Measurements from ENCODE around the gene GRM4.
"Not testable (repeated sequence)": the region's sequence is repeated elsewhere in the genome, so short reads cannot be mapped to it uniquely, and the experiment has no call there.

GRM4 gene

DNA sequence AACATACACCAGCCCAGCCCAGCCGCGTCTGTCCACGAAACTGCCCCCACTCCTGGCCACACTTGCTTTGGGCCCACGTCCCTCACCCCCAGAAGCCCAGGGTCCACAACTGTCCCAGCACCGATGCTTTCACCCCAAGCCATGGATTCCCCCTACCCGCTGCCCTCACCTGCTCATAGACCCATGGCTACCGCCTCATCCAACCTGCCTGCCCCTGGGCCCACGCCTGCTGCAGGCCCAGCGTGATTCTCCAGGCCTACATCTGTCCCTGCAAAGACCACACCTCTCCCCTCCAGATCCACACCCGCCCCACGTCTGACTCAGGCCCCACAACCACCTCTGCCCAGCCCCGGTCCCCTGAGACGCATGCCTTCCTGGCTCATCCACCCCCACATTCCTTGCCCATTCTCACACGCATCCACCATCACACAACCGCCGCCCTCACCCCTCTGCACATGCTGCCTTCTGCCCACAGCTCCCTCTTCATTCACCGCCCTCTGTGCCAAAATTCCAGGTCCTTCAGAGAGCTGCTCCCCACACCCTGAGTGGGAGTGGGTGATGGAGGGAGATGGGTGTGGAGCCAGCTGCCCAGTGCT, 86.7 kb downstream of the GRM4 start:
- DNase-seq = no peak

GRCh38 chr6:34057790-34058189, 88.1 kb downstream of the GRM4 start:
- DNase-seq = no peak

GRCh38 chr6:34057191-34057590, 88.7 kb downstream of the GRM4 start:
- no peak for DNase-seq

DNA sequence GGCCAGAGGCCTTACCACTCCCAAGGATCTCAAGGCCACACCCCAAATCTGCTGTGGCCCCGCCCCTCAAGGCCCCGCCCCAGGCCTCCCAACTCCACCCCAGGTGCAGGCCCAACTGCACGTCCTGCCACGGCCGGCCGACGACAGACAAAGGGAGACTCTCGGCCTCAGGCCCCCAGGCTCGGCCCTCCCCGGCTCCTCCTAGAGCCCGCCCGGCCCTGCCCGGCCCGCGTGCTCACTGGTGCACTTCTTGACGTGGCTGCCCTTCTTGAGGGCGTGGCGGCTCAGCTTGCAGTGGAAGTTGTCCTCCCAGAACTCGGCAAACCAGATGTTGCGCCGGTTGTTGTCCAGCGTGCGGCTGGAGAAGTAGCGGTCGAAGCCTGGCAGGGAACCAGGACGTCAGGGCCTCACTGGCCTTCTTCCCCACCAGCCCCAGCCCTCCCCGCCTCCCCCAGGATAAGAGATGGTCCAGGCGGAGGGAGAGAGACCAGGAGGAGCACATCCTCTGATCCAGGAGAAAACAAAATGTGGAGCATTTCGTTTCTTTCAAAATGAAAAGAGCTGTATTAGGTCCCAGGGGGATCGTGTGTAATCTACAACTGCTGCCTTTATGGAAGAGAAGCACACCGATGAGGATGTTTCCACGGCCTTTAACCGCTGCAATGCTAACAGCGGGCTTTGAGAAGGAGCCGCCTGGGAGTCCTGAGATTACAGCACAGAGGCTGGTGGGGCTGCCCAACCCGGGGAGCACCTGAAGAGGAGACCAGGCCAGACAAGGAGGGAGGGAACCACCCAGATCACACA, 89.4 kb downstream of the GRM4 start:
- no peak for DNase-seq

GRCh38 chr6:34055223-34055933, 90.5 kb downstream of the GRM4 start:
- peak; percentile 87 for DNase-seq

DNA sequence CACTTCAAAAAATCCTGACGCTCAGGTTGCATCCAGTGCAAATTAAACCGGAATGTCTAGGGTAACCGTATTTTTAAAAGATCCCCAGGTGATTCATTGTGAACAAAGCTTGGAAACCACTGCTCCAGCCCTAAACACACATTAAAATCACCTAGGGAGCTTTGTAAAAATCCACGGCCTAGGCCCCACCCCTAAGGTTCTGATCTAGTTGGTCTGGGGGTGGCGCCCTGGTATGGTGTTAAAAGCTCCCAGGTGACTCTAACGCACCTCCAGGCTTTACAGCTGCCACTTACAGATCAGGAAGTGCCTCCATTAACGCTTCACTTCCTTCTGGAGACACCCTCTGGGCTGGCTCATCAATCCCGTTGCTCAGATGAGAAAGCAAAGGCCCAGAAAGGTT, 92.2 kb downstream of the GRM4 start:
- DNase-seq = no peak

DNA sequence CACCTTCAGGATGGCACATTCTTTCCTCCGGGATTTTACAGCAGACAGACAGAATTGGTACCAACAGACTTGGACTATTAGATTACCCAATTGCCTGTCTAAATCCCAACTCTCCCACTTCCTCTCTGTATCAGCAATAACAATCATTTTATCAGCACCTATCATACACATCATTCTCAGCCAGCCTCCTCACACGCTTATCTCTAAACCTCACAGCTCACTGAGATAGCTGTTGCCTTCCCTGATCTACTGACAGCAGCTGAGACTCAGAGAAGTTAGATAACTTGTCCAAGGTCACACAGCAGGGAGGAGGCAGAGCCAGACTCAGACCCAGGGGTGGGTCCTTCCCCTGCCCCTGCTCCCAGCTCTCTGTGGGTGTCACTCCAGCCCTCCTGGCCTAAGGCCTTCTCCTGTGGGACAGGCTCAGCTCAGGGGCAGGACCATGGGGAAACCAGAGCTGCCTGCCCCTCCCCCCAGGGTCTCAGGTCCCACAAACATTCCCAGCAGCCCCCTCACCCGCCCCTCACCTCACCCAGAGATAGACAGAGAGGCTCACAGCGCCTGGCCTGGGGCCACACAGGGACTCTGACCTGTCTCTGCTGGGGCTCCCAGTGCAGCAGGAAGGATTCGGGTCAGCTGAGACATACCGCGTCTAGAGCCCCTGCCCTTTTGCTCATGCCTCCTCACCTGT, 92.8 kb downstream of the GRM4 start:
- no peak for DNase-seq

GRCh38 chr6:34052071-34052825, 93.6 kb downstream of the GRM4 start:
- DNase-seq = no peak

GRCh38 chr6:34051331-34051919, 94.5 kb downstream of the GRM4 start:
- no peak for DNase-seq

- DNase-seq = no peak
Measured at GRCh38 chr6:34050691-34051090, 95.2 kb downstream of the GRM4 start.

DNA sequence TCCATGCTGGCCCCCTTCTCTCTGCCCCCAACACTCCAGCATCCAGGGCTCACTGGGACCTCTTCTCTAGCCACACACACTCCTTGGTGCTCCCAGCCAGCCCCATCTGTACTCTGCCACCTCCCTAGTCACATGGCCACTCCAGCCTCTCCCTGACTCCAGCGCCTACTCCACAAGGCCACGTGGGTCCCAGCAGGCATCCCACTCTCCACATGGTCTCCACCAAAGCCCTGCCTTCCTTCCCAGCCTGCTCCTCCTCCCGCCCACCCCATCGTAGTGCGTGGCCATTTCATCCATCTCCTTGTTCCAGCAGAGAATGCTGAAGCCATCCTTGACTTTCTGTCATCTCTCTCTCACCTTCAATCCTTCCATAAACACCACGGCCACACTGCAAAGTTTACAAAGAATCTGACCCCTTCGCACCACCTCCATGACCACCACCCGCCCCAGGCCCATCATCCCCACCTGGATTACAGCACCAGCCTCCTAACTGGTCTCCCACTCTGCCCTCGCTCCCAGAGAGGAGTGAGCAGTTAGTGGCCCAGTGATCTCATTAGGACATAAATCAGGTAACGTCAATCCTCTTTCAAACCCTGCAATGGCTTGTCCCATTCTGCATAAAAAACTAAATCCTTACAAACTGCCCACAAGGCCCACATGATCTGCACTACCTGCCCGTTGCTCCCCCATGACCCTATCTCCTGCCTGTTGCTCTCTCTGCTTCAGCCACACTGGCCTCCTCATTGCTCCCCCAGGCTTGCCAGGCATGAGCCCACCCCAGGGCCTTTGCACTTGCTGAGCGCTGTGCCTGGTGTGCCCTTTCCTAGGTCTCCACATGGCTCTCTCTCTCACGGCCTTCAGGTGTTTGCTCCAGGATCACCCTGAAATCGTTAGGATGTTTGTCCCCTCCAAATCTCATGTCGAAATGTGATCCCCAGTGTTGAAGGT, 96.2 kb downstream of the GRM4 start:
- no peak for DNase-seq

DNA sequence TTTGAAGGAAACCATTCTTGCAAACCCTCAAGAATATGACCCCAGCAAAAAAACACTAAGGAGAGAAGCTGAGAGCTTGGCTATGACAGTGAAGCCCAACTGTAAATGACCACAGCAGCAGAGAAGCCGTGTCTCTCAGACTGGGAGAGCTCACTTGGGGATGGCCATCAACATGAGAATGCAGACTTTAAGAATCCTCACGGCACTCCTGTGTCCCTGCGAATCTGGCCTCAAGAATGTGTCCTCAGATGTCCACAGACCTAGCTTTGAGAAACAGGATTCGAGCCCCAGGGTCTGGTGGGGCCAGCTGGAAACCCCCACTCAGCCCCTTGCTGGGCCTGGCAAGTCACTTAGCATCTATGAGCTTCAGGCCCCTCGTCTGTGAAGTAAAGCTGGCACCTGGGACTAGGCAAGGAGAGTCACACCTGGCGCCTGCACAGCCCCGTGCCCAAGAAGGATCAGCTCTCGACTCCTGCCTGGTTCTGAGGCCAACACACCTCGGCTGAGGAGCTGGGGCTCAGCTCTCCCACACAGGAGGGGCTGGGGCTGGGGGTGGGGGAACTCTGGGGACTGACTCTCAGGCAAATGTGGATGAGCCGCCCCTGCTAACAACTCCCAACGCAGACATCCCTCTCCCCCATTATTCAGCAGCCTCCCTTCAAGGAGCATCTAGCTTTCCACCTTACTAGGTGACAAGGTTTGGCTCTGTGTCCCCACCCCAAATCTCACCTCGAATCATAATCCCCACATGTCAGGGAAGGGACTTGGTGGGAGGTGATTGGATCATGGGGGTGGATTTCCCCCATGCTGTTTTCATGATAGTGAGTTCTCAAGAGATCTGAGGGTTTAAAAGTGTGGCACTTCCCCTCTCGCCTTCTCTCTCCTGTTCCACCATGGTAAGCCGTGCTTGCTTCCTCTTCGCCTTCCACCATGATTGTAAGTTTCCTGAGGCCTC, 97.7 kb downstream of the GRM4 start:
- DNase-seq = no peak

GRCh38 chr6:34046617-34047016, 99.3 kb downstream of the GRM4 start:
- no peak for DNase-seq

DNA sequence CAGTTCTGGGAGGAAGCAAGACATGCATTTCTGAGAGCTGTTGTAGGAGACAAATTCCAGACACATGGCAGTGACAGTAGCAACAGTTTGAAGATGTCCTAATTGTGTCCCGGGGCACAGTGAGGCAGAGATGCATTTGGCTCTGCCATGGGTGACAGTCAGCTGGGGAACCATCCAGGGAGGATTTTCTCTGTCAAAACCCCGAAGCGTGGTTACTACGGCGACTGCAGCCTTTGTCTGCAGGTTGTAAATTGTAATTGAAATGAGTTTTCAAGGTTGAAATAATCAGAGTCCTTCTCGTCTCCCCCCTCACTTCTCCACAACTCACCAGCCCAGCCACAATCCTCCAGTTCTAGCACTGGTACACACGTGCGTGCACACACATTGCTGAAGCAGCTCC, 100.1 kb downstream of the GRM4 start:
- DNase-seq = no peak

- no peak for DNase-seq
Measured at GRCh38 chr6:34044945-34045595, 100.8 kb downstream of the GRM4 start.

GRCh38 chr6:34043359-34043758, 102.5 kb downstream of the GRM4 start:
- DNase-seq = no peak

- DNase-seq = not testable (repeated sequence)
Measured at GRCh38 chr6:34041998-34042397, 103.9 kb downstream of the GRM4 start.

DNA sequence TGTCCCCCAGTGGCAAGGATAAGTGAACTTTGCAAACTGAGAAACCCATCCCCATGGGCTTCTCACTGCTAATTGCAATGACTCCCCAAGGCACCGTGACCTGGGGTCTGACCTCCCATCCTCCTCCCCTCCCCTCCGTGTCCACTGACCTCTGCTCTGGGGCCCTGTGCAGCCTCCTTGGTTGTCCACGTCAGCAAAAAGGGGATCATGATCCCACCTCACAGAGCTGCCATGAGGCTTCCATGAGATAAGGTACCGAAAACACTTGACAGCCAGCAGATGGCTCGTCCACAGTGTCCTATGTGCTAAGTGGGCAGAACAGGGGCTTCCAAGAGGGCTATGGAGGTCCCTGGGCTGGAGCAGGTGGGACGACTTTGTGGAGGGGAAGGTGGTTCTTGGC, 104.5 kb downstream of the GRM4 start:
- DNase-seq = no peak

GRCh38 chr6:34039943-34040342, 105.9 kb downstream of the GRM4 start:
- DNase-seq = no peak

All from 8988T (cell line).